ENCODE measurements around the gene CLSTN3. TPM values are rescaled to one million over a fixed set of nuclear protein-coding genes. Genes with fewer than 3 reads are reported as not detected.

CLSTN3 gene
- total and polyA plus RNA-seq, 2 of the 13 experiments (the other 11 are each of a cell fraction or from before 2014, with no cell fraction given) = 26.2 to 94.1 TPM

- TF ChIP-seq ARID4A (CRISPR knock-in tag; IDR thresholded peaks at IDR 0.05; ENCODE audit: borderline replicate concordance) = no peak; the same call in 1 of the 2 replicates
- TF ChIP-seq ZNF609 (CRISPR knock-in tag; IDR thresholded peaks at IDR 0.05; ENCODE audit: borderline replicate concordance) = peak; percentile 31; the same call in 1 of the 2 replicates
- peak; percentile 96 for TF ChIP-seq HNF4A (CRISPR knock-in tag; IDR thresholded peaks at IDR 0.05)
- TF ChIP-seq ZNF432 (CRISPR knock-in tag; IDR thresholded peaks at IDR 0.05; ENCODE audit: borderline replicate concordance) = no peak
- TF ChIP-seq ZNF746 (CRISPR knock-in tag; IDR thresholded peaks at IDR 0.05) = peak; percentile 90
- TF ChIP-seq NPAS2 (CRISPR knock-in tag; IDR thresholded peaks at IDR 0.05; ENCODE audit: borderline replicate concordance) = no peak
- TF ChIP-seq CERS6 (CRISPR knock-in tag; IDR thresholded peaks at IDR 0.05) = no peak
- TF ChIP-seq ZNF318 (CRISPR knock-in tag; IDR thresholded peaks at IDR 0.05) = no peak
Observed at GRCh38 chr12:7123806-7124522, 6.2 kb upstream of the CLSTN3 start (continued).

Measured in HepG2 (cell line).